GM21576 (cell line): ENCODE measurements around the gene RNF41.
A peak's percentile ranks its signal among the peaks of the same experiment; 100 is the strongest.
"Not testable (repeated sequence)": the region's sequence is repeated elsewhere in the genome, so short reads cannot be mapped to it uniquely, and the experiment has no call there.

Experiments
- ATAC-seq: cut with Tn5 transposase; IDR thresholded peaks from one replicate; pipeline ENCODE4 v1.9.1; 2021; ENCODE audit warnings: mild to moderate bottlenecking, moderate library complexity; ENCODE audit not compliant: unreplicated experiment

The RNF41 gene

GRCh38 chr12:56213878-56214277 is 7.8 kb downstream of the RNF41 start:
- no peak for ATAC-seq

GRCh38 chr12:56212361-56212760 is 9.4 kb downstream of the RNF41 start:
- no peak for ATAC-seq

GRCh38 chr12:56208006-56208405 is 13.7 kb downstream of the RNF41 start:
- ATAC-seq: no peak

GRCh38 chr12:56206452-56207166 is 15.1 kb downstream of the RNF41 start:
- no peak for ATAC-seq

GRCh38 chr12:56205445-56205844 is 16.3 kb downstream of the RNF41 start:
- ATAC-seq: no peak

DNA sequence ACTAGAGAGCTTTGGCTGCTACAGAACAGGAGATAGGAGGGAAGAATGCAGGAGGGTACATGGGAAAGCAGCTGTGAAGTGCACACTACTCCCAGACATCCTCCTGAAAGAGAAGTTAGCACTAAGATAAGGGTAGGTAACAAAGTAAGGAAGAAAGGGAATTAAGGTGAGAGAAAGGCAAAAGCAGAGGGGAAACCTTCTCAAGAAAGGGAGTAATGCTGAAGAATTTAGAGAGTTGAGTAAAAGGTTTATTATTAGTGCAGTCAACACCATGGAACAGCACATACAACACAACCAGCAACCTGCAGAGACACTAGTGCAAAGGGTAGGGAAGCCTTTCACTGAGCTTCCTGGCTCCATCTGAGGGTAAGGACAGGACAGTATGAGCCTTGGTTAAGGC is 17.4 kb downstream of the RNF41 start:
- ATAC-seq: no peak

GRCh38 chr12:56202838-56203237 is 18.9 kb downstream of the RNF41 start:
- ATAC-seq: no peak

DNA sequence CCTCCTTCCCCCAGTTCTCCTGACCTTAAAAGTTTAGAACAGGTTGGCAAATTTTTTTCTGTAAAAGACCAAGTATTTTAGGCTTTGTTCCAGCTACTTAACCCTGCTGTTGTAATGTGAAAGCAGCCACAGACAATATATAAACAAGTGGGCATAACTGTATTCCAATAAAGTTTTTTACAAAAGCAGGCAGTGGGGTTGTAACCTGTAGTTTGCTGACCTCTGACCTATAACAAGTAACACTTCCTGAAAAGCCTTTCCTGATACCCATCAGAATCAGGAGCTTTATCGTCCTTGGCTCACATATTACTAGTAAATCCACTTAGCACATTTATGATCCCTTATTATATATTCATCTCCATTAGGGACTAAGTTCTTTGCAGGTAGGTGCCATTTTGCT is 19.4 kb downstream of the RNF41 start:
- no peak for ATAC-seq

DNA sequence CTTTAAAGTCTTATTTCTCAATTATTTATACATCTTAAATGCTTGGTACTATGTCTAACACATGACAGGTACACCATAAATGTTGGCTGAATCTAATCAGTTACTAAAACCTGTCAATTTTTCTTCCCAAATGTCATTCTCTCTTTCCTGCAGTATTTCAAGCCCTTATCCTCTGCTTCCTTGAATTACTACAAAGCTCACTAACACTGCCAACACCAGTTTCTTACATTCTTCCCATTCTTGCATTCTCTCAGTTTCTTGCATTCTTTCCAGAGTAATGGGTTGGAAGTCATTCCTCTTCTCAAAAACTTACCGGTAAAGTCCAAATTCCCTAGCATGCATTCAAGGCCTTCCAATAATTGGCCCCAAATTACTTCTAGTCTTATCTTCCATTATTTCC is 22.9 kb downstream of the RNF41 start:
- no peak for ATAC-seq

DNA sequence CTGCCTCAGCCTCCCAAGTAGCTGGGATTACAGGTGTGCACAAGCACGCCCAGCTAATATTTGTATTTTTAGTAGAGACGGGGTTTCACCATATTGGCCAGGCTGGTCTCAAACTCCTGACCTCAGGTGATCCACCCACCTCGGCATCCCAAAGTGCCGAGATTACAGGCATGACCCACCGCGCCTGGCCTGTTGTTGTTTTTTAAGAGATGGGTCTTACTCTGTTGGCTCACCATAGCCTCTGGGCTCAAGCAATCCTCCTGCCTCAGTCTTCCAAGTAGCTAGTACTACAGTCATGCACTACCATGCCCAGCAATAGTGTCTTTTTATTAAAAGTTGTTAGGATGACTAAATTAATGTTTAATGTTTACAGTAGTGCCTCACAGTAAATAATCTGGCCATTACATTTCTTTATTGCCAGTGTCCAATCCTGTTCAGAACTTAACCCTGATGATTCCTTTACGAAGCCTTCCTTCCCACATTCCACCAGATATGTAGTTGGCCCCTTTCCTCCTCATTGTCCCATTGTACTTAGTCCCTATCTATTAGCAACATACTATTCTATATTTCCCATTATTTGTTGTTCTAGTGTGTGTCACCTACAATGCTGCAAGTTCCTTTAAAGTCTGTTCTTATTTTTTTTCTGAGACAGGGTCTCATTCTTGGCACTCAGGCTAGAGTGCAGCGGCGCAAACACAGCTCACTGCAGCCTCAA is 23.6 kb downstream of the RNF41 start:
- no peak for ATAC-seq

GRCh38 chr12:56196818-56197550 is 24.7 kb downstream of the RNF41 start:
- ATAC-seq: not testable (repeated sequence)

GRCh38 chr12:56193025-56193578 is 28.6 kb downstream of the RNF41 start:
- no peak for ATAC-seq

- no peak for ATAC-seq
Measured at GRCh38 chr12:56192582-56192981, 29.1 kb downstream of the RNF41 start.

GRCh38 chr12:56190695-56191155 is 31.0 kb downstream of the RNF41 start:
- no peak for ATAC-seq

DNA sequence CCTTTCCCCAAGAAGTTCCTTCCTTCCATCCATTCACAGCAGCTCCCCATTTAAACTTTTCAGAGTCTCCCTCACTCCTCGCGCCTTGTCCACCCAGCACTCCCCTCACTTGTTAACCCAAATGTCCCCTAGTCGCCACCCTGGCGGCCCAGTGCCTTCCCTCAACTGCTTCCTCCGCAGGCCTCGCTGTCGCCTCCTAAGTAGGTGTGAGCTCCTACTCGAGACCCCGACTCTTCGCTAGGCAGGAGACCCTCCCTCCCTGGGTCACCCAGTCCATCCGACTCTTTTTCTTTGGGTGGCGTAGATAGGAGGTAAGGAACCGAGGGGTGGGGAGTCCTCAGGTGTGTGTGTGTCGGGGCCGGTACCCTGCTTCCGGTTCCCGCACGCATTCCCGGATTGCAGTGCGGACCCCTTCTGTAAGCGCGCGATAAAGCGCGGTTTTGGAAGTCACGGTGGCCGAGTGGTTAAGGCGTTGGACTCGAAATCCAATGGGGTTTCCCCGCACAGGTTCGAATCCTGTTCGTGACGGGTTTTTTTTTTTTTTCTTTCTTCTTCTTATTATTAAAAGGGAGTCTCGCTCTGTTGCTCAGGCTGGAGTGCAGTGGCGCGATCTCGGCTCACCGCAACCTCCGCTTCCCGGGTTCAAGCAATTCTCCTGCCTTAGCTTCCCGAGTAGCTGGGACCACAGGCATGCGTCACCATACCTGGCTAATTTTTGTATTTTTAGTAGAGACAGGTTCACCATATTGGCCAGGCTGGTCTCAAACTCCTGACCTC is 31.6 kb downstream of the RNF41 start:
- ATAC-seq: peak; percentile 35

- peak; percentile 54 for ATAC-seq
Measured at GRCh38 chr12:56189099-56189917, 32.4 kb downstream of the RNF41 start, which contains the start of gene SMARCC2. TSS of gene SMARCC2 (minus strand) at chr12:56189483. CDS start at chr12:56189461, 22 bp downstream.

GRCh38 chr12:56188778-56189098 is 33.0 kb downstream of the RNF41 start:
- ATAC-seq: no peak

DNA sequence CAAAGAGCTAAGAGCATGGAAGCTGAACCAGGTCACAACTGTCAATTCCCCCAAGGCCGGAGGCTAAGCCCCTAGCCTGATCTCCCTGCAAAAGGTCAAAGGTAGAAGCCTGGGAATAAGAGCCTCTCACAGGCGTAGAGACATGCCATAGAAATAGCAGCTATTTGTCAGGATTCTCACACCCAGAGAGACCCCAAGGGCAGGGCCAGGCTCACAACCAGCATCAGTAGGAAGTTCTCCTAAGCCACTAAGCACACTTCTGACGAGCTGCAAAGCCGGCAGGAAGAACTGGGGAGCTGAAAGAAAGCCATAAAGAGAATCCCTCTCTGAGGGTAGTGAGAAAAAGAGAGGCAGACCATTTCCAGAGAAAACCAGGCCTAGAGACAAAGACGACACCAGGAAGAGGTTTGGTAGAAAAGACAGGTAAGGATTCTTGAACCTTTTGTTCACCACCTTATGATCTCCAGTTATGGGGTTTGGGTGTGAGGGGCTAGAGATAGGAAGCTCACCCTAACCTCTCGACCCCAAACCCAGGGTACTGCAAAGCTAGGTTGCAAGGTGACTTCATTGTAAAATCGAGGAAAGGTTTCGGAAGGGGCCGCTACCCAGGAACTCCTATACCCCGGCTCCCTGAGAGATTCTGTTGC is 33.5 kb downstream of the RNF41 start:
- no peak for ATAC-seq

GRCh38 chr12:56186957-56187356 is 34.8 kb downstream of the RNF41 start:
- ATAC-seq: no peak
